ENCODE measurements around the gene ALX4.

The ALX4 gene

DNA sequence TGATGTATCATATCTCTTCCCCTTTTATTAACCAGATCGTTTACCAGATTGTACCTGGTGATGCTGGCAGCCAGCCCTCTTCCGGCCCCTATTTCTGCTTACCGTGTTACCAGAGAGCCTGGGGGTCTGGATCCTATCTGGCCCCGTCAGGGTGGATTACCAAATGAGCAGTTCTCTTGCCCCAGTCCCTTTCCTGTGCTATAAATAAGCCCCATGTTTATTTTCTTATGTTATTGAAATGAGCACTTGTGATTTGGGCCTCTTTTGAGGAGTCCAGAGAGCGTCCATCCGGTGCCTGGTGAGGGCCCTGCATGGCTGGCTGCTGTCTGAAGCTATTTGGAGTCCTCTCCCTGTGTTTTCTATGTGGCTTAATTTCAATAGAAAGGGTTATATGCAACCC is 59.5 kb downstream of the ALX4 start:
- Histone ChIP-seq H3K4me3 (ENCODE audit: insufficient read length, low read depth) (no peak overlapping the region), H3K9ac (ENCODE audit: insufficient read length, low read depth) (no peak overlapping the region), H3K36me3 (ENCODE audit: insufficient read depth, insufficient read length, low read length) (no peaks in the 10 kb centered on the region), H3K27me3 (ENCODE audit: insufficient read depth, insufficient read length) (no peaks in the 10 kb centered on the region), H3K4me1 (ENCODE audit: insufficient read depth, insufficient read length) (no peaks in the 10 kb centered on the region), H3K9me3 (ENCODE audit: insufficient read depth, low read length) (peaks cover 27% of the 10 kb centered on the region)
- TF ChIP-seq ZNF274 (IDR thresholded peaks at IDR 0.05; ENCODE audit: low read depth, low read length) (no peak), SUZ12 (IDR thresholded peaks at IDR 0.05; ENCODE audit: extremely low read depth, insufficient read depth, insufficient read length) (no peak), YY1 (IDR thresholded peaks at IDR 0.05; ENCODE audit: insufficient read depth, insufficient read length) (no peak)
- DNase-seq (ENCODE audit: low read depth, low spot score), result no peak

DNA sequence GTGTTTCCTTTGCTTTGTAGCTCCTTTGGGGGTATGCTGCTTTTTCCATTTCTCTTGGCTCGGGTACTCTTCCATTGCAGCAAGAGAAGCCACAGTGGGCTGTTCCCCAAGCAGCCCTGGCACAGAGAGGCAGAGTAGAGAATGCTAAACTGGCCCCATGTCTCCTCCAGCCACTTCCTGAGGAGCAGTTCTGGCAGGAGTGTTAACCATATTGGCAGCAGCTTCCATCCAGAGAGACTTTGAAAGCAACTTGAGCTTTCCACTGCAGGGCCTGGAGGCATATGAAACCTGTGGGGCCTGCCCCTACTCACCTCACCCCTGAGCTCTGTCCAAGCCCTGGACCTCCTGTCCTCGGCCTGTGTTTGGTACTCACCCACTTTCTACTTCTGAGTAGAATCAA is 61.8 kb downstream of the ALX4 start:
- Histone ChIP-seq H3K36me3 (ENCODE audit: insufficient read depth, insufficient read length, low read length) (no peaks in the 10 kb centered on the region), H3K4me3 (ENCODE audit: insufficient read length, low read depth) (no peak overlapping the region), H3K9ac (ENCODE audit: insufficient read length, low read depth) (no peak overlapping the region), H3K9me3 (ENCODE audit: insufficient read depth, low read length) (peaks cover 19% of the 10 kb centered on the region), H3K27me3 (ENCODE audit: insufficient read depth, insufficient read length) (no peaks in the 10 kb centered on the region), H3K4me1 (ENCODE audit: insufficient read depth, insufficient read length) (peaks cover 7% of the 10 kb centered on the region)
- TF ChIP-seq SUZ12 (IDR thresholded peaks at IDR 0.05; ENCODE audit: extremely low read depth, insufficient read depth, insufficient read length) (no peak), ZNF274 (IDR thresholded peaks at IDR 0.05; ENCODE audit: low read depth, low read length) (no peak), YY1 (IDR thresholded peaks at IDR 0.05; ENCODE audit: insufficient read depth, insufficient read length) (no peak)
- DNase-seq (ENCODE audit: low read depth, low spot score), result no peak

DNA sequence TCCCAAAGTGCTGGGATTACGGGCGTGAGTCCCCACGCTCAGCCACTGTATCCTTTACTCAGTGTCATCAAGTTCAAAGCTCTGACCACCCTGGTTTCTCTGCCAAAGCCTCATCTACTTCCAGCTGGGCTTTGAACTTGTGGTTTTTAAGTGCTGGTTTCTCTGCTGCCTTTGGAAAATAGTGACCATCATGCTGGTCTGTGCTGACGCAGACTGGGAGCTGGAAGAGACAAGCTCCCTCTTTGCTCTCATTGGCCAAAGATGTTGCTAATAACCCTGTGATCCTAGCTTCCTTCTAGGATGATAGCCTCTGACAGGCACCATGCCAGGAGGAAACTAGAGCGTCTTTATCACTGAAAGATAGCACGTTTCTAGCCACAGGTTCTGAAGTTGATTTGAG is 62.4 kb downstream of the ALX4 start:
- DNase-seq (ENCODE audit: low read depth, low spot score), result no peak
- TF ChIP-seq ZNF274 (IDR thresholded peaks at IDR 0.05; ENCODE audit: low read depth, low read length) (no peak), YY1 (IDR thresholded peaks at IDR 0.05; ENCODE audit: insufficient read depth, insufficient read length) (no peak), SUZ12 (IDR thresholded peaks at IDR 0.05; ENCODE audit: extremely low read depth, insufficient read depth, insufficient read length) (no peak)
- peaks cover 13% of the 10 kb centered on the region for H3K9me3 ChIP-seq (ENCODE audit: insufficient read depth, low read length)
- H3K4me1 ChIP-seq (ENCODE audit: insufficient read depth, insufficient read length), result peaks cover 11% of the 10 kb centered on the region
- H3K27me3 ChIP-seq (ENCODE audit: insufficient read depth, insufficient read length), result no peaks in the 10 kb centered on the region
- no peak overlapping the region for H3K9ac ChIP-seq (ENCODE audit: insufficient read length, low read depth)
- no peaks in the 10 kb centered on the region for H3K36me3 ChIP-seq (ENCODE audit: insufficient read depth, insufficient read length, low read length)
- H3K4me3 ChIP-seq (ENCODE audit: insufficient read length, low read depth), result no peak overlapping the region

DNA sequence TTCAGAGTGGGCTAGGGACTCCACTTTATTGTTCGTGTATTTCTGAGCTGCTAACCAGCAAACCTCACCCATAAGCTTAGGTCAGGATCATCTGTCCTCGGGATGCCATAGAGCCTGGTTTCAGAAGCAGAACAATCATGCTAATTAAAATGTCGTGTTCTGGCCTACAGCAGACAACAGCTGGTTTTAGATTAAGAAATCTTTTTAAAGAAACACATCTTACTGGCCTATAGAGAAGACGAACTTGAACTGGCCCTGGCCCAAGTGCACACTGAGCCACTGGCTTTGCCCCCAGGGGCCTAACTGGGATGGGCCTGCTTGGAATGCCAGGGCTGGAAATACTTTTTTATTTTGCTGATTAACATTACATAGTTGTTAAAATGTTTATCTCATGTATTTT is 63.2 kb downstream of the ALX4 start:
- Histone ChIP-seq H3K27me3 (ENCODE audit: insufficient read depth, insufficient read length) (no peaks in the 10 kb centered on the region), H3K9ac (ENCODE audit: insufficient read length, low read depth) (no peak overlapping the region), H3K4me1 (ENCODE audit: insufficient read depth, insufficient read length) (peaks cover 17% of the 10 kb centered on the region), H3K9me3 (ENCODE audit: insufficient read depth, low read length) (peaks cover 5% of the 10 kb centered on the region; the same call in 1 of the 2 replicates), H3K4me3 (ENCODE audit: insufficient read length, low read depth) (no peak overlapping the region), H3K36me3 (ENCODE audit: insufficient read depth, insufficient read length, low read length) (peaks cover 7% of the 10 kb centered on the region)
- DNase-seq (ENCODE audit: low read depth, low spot score), result no peak
- no peak for TF ChIP-seq YY1 (IDR thresholded peaks at IDR 0.05; ENCODE audit: insufficient read depth, insufficient read length)
- TF ChIP-seq ZNF274 (IDR thresholded peaks at IDR 0.05; ENCODE audit: low read depth, low read length), result no peak
- TF ChIP-seq SUZ12 (IDR thresholded peaks at IDR 0.05; ENCODE audit: extremely low read depth, insufficient read depth, insufficient read length), result no peak

DNA sequence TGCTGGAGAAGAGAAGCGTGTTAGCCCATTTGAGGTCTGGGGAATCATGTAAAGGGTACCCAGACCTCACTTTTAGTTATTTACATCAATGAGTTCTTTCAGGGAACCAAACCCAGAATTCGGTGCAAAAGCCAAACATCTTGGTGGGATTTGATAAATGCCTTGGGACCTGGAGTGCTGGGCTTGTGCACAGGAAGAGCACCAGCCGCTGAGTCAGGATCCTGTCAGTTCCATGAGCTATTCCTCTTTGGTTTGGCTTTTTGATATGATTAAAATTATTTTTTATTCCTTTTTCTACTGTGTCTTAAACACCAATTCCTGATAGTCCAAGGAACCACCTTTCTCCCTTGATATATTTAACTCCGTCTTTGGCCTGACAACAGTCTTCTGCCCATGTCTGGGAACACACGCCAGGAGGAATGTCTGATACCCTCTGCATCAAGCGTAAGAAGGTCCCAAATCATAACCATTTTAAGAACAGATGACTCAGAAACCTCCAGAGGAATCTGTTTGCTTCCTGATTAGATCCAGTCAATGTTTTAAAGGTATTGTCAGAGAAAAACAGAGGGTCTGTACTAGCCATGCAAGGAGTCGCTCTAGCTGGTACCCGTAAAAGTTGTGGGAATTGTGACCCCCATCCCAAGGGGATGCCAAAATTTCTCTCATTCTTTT is 65.2 kb downstream of the ALX4 start:
- Histone ChIP-seq H3K4me1 (ENCODE audit: insufficient read depth, insufficient read length) (peaks cover 18% of the 10 kb centered on the region), H3K9ac (ENCODE audit: insufficient read length, low read depth) (no peak overlapping the region), H3K9me3 (ENCODE audit: insufficient read depth, low read length) (no peaks in the 10 kb centered on the region), H3K36me3 (ENCODE audit: insufficient read depth, insufficient read length, low read length) (peaks cover 10% of the 10 kb centered on the region), H3K4me3 (ENCODE audit: insufficient read length, low read depth) (no peak overlapping the region), H3K27me3 (ENCODE audit: insufficient read depth, insufficient read length) (no peaks in the 10 kb centered on the region)
- no peak for DNase-seq (ENCODE audit: low read depth, low spot score)
- no peak for TF ChIP-seq ZNF274 (IDR thresholded peaks at IDR 0.05; ENCODE audit: low read depth, low read length)
- TF ChIP-seq YY1 (IDR thresholded peaks at IDR 0.05; ENCODE audit: insufficient read depth, insufficient read length), result no peak
- no peak for TF ChIP-seq SUZ12 (IDR thresholded peaks at IDR 0.05; ENCODE audit: extremely low read depth, insufficient read depth, insufficient read length)

DNA sequence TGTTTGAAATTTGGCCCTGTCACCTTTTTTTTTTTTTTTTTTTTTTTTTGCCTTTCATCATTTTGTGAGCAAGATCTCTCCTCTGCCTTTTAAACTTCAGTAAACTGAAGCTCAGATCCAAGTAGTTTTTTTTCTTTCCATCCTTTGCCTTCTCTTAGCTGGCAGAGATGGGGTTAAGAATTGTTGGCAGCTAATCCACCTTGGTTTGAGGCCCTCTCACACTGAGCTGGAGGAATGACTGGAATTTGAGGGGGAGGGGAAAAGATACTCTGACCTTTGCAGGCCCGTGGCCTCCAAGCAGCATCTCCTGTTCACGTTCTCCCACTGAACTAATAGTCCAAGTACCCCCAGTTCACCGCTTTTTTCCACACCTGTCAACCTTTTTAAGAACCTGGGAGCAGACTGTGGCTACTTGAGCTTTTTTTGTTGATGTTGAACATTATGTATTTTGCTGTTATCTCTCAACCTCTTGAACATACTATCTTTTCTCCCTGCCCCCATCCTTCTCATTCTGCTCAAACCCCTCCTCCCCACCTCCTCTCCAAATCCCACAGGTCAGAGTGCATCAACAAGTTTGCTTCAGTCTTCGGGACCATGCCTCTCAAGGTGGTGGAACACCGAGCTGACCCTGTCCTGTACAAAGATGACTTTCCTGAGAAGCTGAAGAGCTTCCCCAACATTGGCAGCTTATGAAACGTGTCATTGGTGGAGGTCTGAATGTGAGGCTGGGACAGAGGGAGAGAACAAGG is 66.2 kb downstream of the ALX4 start:
- H3K9ac ChIP-seq (ENCODE audit: insufficient read length, low read depth), result peak overlapping the region; percentile 42
- H3K4me3 ChIP-seq (ENCODE audit: insufficient read length, low read depth), result peak overlapping the region; percentile 6
- no peaks in the 10 kb centered on the region for H3K27me3 ChIP-seq (ENCODE audit: insufficient read depth, insufficient read length)
- peaks cover 10% of the 10 kb centered on the region for H3K36me3 ChIP-seq (ENCODE audit: insufficient read depth, insufficient read length, low read length)
- TF ChIP-seq YY1 (IDR thresholded peaks at IDR 0.05; ENCODE audit: insufficient read depth, insufficient read length) (no peak), SUZ12 (IDR thresholded peaks at IDR 0.05; ENCODE audit: extremely low read depth, insufficient read depth, insufficient read length) (no peak), ZNF274 (IDR thresholded peaks at IDR 0.05; ENCODE audit: low read depth, low read length) (no peak)
- DNase-seq (ENCODE audit: low read depth, low spot score), result peak; percentile 96
- H3K9me3 ChIP-seq (ENCODE audit: insufficient read depth, low read length), result no peaks in the 10 kb centered on the region
- peaks cover 18% of the 10 kb centered on the region for H3K4me1 ChIP-seq (ENCODE audit: insufficient read depth, insufficient read length)

DNA sequence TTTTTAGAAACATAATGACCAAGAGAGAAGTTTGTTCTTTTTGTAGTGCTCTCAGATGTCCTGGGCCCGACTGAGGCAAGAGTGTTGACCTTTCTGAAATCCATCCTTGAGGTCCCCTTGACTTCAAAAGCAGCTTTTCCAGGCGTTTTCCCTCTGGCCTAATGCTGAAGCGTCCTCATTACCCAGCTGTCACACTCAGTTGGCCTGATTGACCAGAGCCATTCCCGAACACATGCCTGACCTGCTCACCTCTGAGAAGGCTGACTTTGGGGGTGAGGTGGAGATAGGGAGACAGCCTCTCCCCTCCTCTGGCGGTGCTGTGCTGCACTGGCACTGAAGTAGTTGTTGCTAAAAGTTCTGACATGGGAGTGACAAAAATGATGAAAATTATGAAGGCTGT is 66.9 kb downstream of the ALX4 start:
- Histone ChIP-seq H3K27me3 (ENCODE audit: insufficient read depth, insufficient read length) (no peaks in the 10 kb centered on the region), H3K36me3 (ENCODE audit: insufficient read depth, insufficient read length, low read length) (peaks cover 10% of the 10 kb centered on the region), H3K4me3 (ENCODE audit: insufficient read length, low read depth) (no peak overlapping the region), H3K4me1 (ENCODE audit: insufficient read depth, insufficient read length) (peaks cover 18% of the 10 kb centered on the region), H3K9me3 (ENCODE audit: insufficient read depth, low read length) (no peaks in the 10 kb centered on the region), H3K9ac (ENCODE audit: insufficient read length, low read depth) (no peak overlapping the region)
- no peak for DNase-seq (ENCODE audit: low read depth, low spot score)
- TF ChIP-seq ZNF274 (IDR thresholded peaks at IDR 0.05; ENCODE audit: low read depth, low read length), result no peak
- TF ChIP-seq YY1 (IDR thresholded peaks at IDR 0.05; ENCODE audit: insufficient read depth, insufficient read length), result no peak
- TF ChIP-seq SUZ12 (IDR thresholded peaks at IDR 0.05; ENCODE audit: extremely low read depth, insufficient read depth, insufficient read length), result no peak

Data from NT2/D1 (cell line).